H1 (cell line): ENCODE measurements around the gene BTRC. TPM values are rescaled to one million over a fixed set of nuclear protein-coding genes. Genes with fewer than 3 reads are reported as not detected.

Experiments
- CTCF ChIA-PET: fragments of 300-600 bp; sonication (Branson Sonifier 250); formaldehyde crosslinking; loops from one replicate; lab custom pipeline; 2021; ENCODE audit not compliant: partially characterized antibody; lab: Charles Lee
- POLR2A ChIA-PET: fragments of 300-600 bp; sonication (Branson Sonifier 250); formaldehyde crosslinking; loops from one replicate; lab custom pipeline; 2021; ENCODE audit warnings: inconsistent platforms; ENCODE audit not compliant: partially characterized antibody; lab: Charles Lee
- DNase-seq, 2 experiments: peaks; one replicate each; pipeline versions ENCODE4 v3.0.0 to v3.0.0-alpha.2; 2010 to 2022; ENCODE audit warnings: low spot score in 2 of 2, low read depth in 1 of 2, mixed read lengths in 1 of 2
- FAIRE-seq: peaks from 2 replicates; lab custom pipeline; 2011; peaks lifted over from hg19 to GRCh38; lab: Jason Lieb, UNC
- H2AFZ ChIP-seq: 2 replicates; pipeline ENCODE4 v1.8.1; 2012; ENCODE audit warnings: low read length, inconsistent platforms
- H2AK5ac ChIP-seq: 2 replicates; pipeline ENCODE4 v1.6.1; 2013; ENCODE audit warnings: low read depth, low read length
- H2BK120ac ChIP-seq: replicated peaks from 2 replicates; pipeline ENCODE3; 2013; ENCODE audit warnings: low read depth, low read length, inconsistent platforms
- H2BK12ac ChIP-seq: 2 replicates; pipeline ENCODE4 v1.6.1; 2013; ENCODE audit warnings: low read depth, low read length
- H2BK15ac ChIP-seq: 2 replicates; pipeline ENCODE4 v1.6.1; 2013; ENCODE audit warnings: low read length
- H2BK20ac ChIP-seq: 2 replicates; pipeline ENCODE4 v1.6.1; 2013; ENCODE audit warnings: low read length
- H2BK5ac ChIP-seq: 2 replicates; pipeline ENCODE4 v1.6.1; 2013; ENCODE audit warnings: low read depth, low read length
- H3K14ac ChIP-seq: 2 replicates; pipeline ENCODE4 v1.6.1; 2013; ENCODE audit warnings: inconsistent platforms; ENCODE audit not compliant: insufficient read length
- H3K18ac ChIP-seq: 2 replicates; pipeline ENCODE4 v1.6.1; 2013; ENCODE audit warnings: low read length; ENCODE audit errors: extremely low read depth
- H3K23ac ChIP-seq: 2 replicates; pipeline ENCODE4 v1.6.1; 2013; ENCODE audit warnings: inconsistent platforms; ENCODE audit not compliant: insufficient read length
- H3K23me2 ChIP-seq: 2 replicates; pipeline ENCODE4 v1.6.1; 2013; ENCODE audit warnings: low read depth, low read length
- H3K27ac ChIP-seq: 2 replicates; pipeline ENCODE4 v1.6.1; 2011; ENCODE audit warnings: low read depth, low read length, inconsistent platforms
- H3K27me3 ChIP-seq, 4 experiments: replicated peaks in 1 of 4; 1 replicate in 1 of 4; 2 replicates in 3 of 4; pipeline versions ENCODE4 v1.6.1 to v1.8.1; 2011 to 2013; ENCODE audit warnings: low read length in 3 of 4, mild to moderate bottlenecking in 3 of 4, inconsistent platforms in 2 of 4, mixed read lengths in 2 of 4, moderate library complexity in 1 of 4; ENCODE audit not compliant: control insufficient read depth in 3 of 4, insufficient read depth in 3 of 4; ENCODE audit errors: extremely low read depth in 1 of 4
- H3K36me3 ChIP-seq, 4 experiments: 2 replicates each; pipeline versions ENCODE4 v1.6.1 to v1.8.1; 2011 to 2013; ENCODE audit warnings: mild to moderate bottlenecking in 4 of 4, low read length in 3 of 4, moderate library complexity in 2 of 4, control low read depth in 1 of 4, inconsistent platforms in 1 of 4; ENCODE audit not compliant: insufficient read depth in 4 of 4, control insufficient read depth in 2 of 4
- H3K4ac ChIP-seq: replicated peaks from 2 replicates; pipeline ENCODE3; 2013; ENCODE audit warnings: low read length, low read depth, mixed read lengths, inconsistent platforms; ENCODE audit not compliant: insufficient read length
- H3K4me1 ChIP-seq, 4 experiments: replicated peaks in 1 of 4; 1 replicate in 1 of 4; 2 replicates in 3 of 4; pipeline versions ENCODE4 v1.6.1 to v1.8.1; 2011 to 2013; ENCODE audit warnings: low read length in 3 of 4, inconsistent platforms in 2 of 4, mixed read lengths in 1 of 4; ENCODE audit not compliant: insufficient read depth in 4 of 4, control insufficient read depth in 3 of 4
- H3K4me2 ChIP-seq, 2 experiments: 2 replicates each; pipeline versions ENCODE4 v1.6.1 to v1.8.1; 2011 to 2013; ENCODE audit warnings: low read depth in 2 of 2, low read length in 2 of 2, control low read depth in 1 of 2, inconsistent platforms in 1 of 2, mild to moderate bottlenecking in 1 of 2; ENCODE audit not compliant: insufficient read depth in 1 of 2
- H3K4me3 ChIP-seq, 4 experiments: fragments of 200-600, 300-600 bp in 1 of 4; sonication (generic), shearing (Covaris generic), sonication (Bioruptor Twin) in 1 of 4; 2 replicates each; pipeline versions ENCODE4 v1.5.1 to v1.8.1; 2011 to 2016; ENCODE audit warnings: low read length in 4 of 4, low read depth in 3 of 4, control low read depth in 2 of 4, inconsistent platforms in 2 of 4, mild to moderate bottlenecking in 2 of 4, mixed read lengths in 1 of 4, moderate library complexity in 1 of 4; ENCODE audit not compliant: insufficient read depth in 2 of 4; ENCODE audit errors: extremely low read depth in 1 of 4
- H3K56ac ChIP-seq: replicated peaks from 2 replicates; pipeline ENCODE3; 2013; ENCODE audit warnings: low read depth, mild to moderate bottlenecking, mixed read lengths, low read length, inconsistent platforms; ENCODE audit not compliant: insufficient read length
- H3K79me1 ChIP-seq: 2 replicates; pipeline ENCODE4 v1.6.1; 2013; ENCODE audit warnings: low read depth, low read length, control low read depth
- H3K79me2 ChIP-seq, 2 experiments: 2 replicates each; pipeline versions ENCODE4 v1.6.1 to v1.8.1; 2012 to 2013; ENCODE audit warnings: low read length in 2 of 2, mild to moderate bottlenecking in 2 of 2, inconsistent platforms in 1 of 2; ENCODE audit not compliant: insufficient read depth in 2 of 2, control insufficient read depth in 1 of 2
- H3K9ac ChIP-seq, 4 experiments: replicated peaks in 1 of 4; 1 replicate in 1 of 4; 2 replicates in 3 of 4; pipeline versions ENCODE4 v1.6.1 to v1.8.1; 2011 to 2013; ENCODE audit warnings: low read depth in 3 of 4, low read length in 3 of 4, control low read depth in 2 of 4, mild to moderate bottlenecking in 2 of 4, moderate library complexity in 2 of 4, inconsistent platforms in 1 of 4; ENCODE audit errors: extremely low read depth in 1 of 4
- H3K9me3 ChIP-seq, 2 experiments: 2 replicates each; pipeline versions ENCODE4 v1.6.1 to v1.8.1; 2012 to 2013; ENCODE audit warnings: mild to moderate bottlenecking in 2 of 2, moderate library complexity in 2 of 2, control low read depth in 1 of 2, inconsistent platforms in 1 of 2, low read depth in 1 of 2, low read length in 1 of 2, mixed read lengths in 1 of 2; ENCODE audit not compliant: insufficient read depth in 2 of 2
- H4K20me1 ChIP-seq, 2 experiments: replicated peaks in 1 of 2; 2 replicates each; pipeline versions ENCODE3 to v1.8.1; 2011 to 2013; ENCODE audit warnings: inconsistent platforms in 2 of 2, low read length in 2 of 2, mild to moderate bottlenecking in 1 of 2; ENCODE audit not compliant: insufficient read depth in 2 of 2, control insufficient read depth in 1 of 2
- H4K5ac ChIP-seq: 2 replicates; pipeline ENCODE4 v1.6.1; 2013; ENCODE audit warnings: low read length, low read depth, mixed read lengths, inconsistent platforms; ENCODE audit not compliant: insufficient read length
- H4K8ac ChIP-seq: 2 replicates; pipeline ENCODE4 v1.8.0; 2013; ENCODE audit warnings: mild to moderate bottlenecking, moderate library complexity, low read length, inconsistent platforms; ENCODE audit not compliant: insufficient read depth; ENCODE audit errors: extremely low read depth
- H4K91ac ChIP-seq: replicated peaks from 2 replicates; pipeline ENCODE3; 2013; ENCODE audit warnings: low read length, mixed read lengths, inconsistent platforms; ENCODE audit not compliant: insufficient read length
- BCL11A ChIP-seq, 2 experiments: IDR thresholded peaks; one replicate each; pipeline ENCODE4 v1.6.1; 2011; ENCODE audit warnings: low read depth in 2 of 2, low read length in 2 of 2, mild to moderate bottlenecking in 2 of 2
- BRCA1 ChIP-seq: IDR thresholded peaks from 2 replicates; pipeline ENCODE4 v1.6.1; 2012; ENCODE audit warnings: low read depth, low read length, improper control_type of control experiment
- CBX5 ChIP-seq: fragments of 300-800, 300-1000 bp; sonication (generic); IDR thresholded peaks from 2 replicates; pipeline ENCODE4 v1.7.1; 2016; ENCODE audit warnings: antibody characterized with exemption, low read length, low read depth
- CTBP2 ChIP-seq: IDR thresholded peaks from 2 replicates; pipeline ENCODE4 v1.7.0; 2011; ENCODE audit warnings: borderline replicate concordance, mild to moderate bottlenecking, moderate library complexity, mixed read lengths, low read length; ENCODE audit not compliant: insufficient read depth, insufficient read length
- CTCF ChIP-seq, 3 experiments: IDR thresholded peaks; 1 replicate in 2 of 3; 2 replicates in 1 of 3; pipeline versions ENCODE4 v1.5.1 to v1.6.1; 2011; ENCODE audit warnings: low read length in 3 of 3, mild to moderate bottlenecking in 3 of 3, inconsistent platforms in 2 of 3, low read depth in 1 of 3, moderate library complexity in 1 of 3; ENCODE audit not compliant: insufficient read depth in 1 of 3; ENCODE audit errors: control extremely low read depth in 1 of 3
- FOSL1 ChIP-seq: IDR thresholded peaks from 2 replicates; pipeline ENCODE4 v1.6.1; 2011; ENCODE audit warnings: mild to moderate bottlenecking, low read depth, low read length, moderate library complexity; ENCODE audit not compliant: insufficient read depth
- RNF2 ChIP-seq: fragments of 200-900, 300-1000 bp; sonication (generic); IDR thresholded peaks from 2 replicates; pipeline ENCODE4 v1.7.1; 2016; ENCODE audit warnings: borderline replicate concordance, low read depth, mild to moderate bottlenecking, antibody characterized with exemption, low read length; ENCODE audit not compliant: poor library complexity, severe bottlenecking; ENCODE audit errors: missing control alignments
- SIX5 ChIP-seq: IDR thresholded peaks from 2 replicates; pipeline ENCODE4 v1.6.1; 2011; ENCODE audit warnings: mild to moderate bottlenecking, low read depth, low read length
- SP2 ChIP-seq: IDR thresholded peaks from 2 replicates; pipeline ENCODE4 v1.6.1; 2012; ENCODE audit warnings: mild to moderate bottlenecking, low read length, inconsistent platforms
- TAF7 ChIP-seq: optimal IDR thresholded peaks from 2 replicates; pipeline ENCODE3; 2011; ENCODE audit warnings: low read depth, mild to moderate bottlenecking, inconsistent platforms, low read length, moderate library complexity, borderline replicate concordance
- WGBS, 2 experiments: shearing (Covaris generic) in 1 of 2; methylation state at CpG; one replicate each; pipeline versions ENCODE4 v1.1.6 to v1.1.7; 2013 to 2015; ENCODE audit warnings: low lambda C conversion rate in 2 of 2, mixed read lengths in 2 of 2, inconsistent platforms in 1 of 2, low coverage in 1 of 2, missing lambda C conversion rate in 1 of 2; ENCODE audit not compliant: insufficient replicate concordance in 2 of 2, insufficient coverage in 1 of 2, insufficient read length in 1 of 2; ENCODE audit errors: extremely low coverage in 1 of 2, missing lambda C conversion rate in 1 of 2; 5-methylcytosine and 5-hydroxymethylcytosine counted together
- polyA plus RNA-seq, 7 experiments: library from polyadenylated mRNA; depleted of rRNA in 3 of 7; stranded (reverse) in 5 of 7; unstranded in 2 of 7; fragments of >200 nt in 5 of 7; fragments of 200-250 nt in 2 of 7; gene quantifications; 1 replicate in 5 of 7; 2 replicates in 1 of 7; 4 replicates in 1 of 7; pipeline versions ENCODE4 v1.2.1 to v1.2.3, GENCODE V29; 2011 to 2013; ENCODE audit warnings: missing spikeins in 2 of 7, mixed read lengths in 2 of 7
- total RNA-seq: library from RNA; stranded (reverse); fragmentation: NEBNext Ultra II Directional; extraction: Animal tissue kit (Norgen Biotek cat#: 25700); gene quantifications from 2 replicates; pipeline ENCODE4 v1.2.1, GENCODE V29; 2021

BTRC gene
- total and polyA plus RNA-seq, 2 of the 8 experiments (the other 6 are each of a cell fraction or from before 2014, with no cell fraction given): 9.9 to 24.7 TPM

- Histone ChIP-seq H3K79me2 (no peaks in the 10 kb centered on the region), H3K9ac (no peak overlapping the region), H3K27me3 (no peaks in the 10 kb centered on the region), H4K20me1 (no peaks in the 10 kb centered on the region), H2BK5ac (no peak overlapping the region), H2AFZ (no peak overlapping the region), H2BK15ac (no peak overlapping the region), H2BK20ac (no peak overlapping the region), H3K27ac (no peak overlapping the region), H4K8ac (no peak overlapping the region), H2AK5ac (no peak overlapping the region), H3K4me1 (no peaks in the 10 kb centered on the region), H3K18ac (no peak overlapping the region), H4K5ac (no peak overlapping the region), H3K36me3 (no peaks in the 10 kb centered on the region), H3K4ac (no peak overlapping the region), H3K23me2 (no peaks in the 10 kb centered on the region), H2BK120ac (no peak overlapping the region), H3K4me3 (no peak overlapping the region), H3K4me2 (no peak overlapping the region), H3K9me3 (no peaks in the 10 kb centered on the region), H3K79me1 (no peaks in the 10 kb centered on the region), H3K23ac (no peak overlapping the region), H3K14ac (no peak overlapping the region), H3K56ac (no peak overlapping the region), H4K91ac (no peak overlapping the region), H2BK12ac (no peak overlapping the region)
- POLR2A ChIA-PET: interaction anchor here (0.6 kb wide), 1 partner anchor 49 kb away, joined by 3 read pairs; no protein-coding TSS in a partner anchor
- WGBS, 2 experiments: 84% methylated on average over 3 of the region's 3 CpGs; no CpG with 5 or more reads in 1 of the 2 experiments
- TF ChIP-seq SP2: no peak
- no peak for TF ChIP-seq SIX5
- no peak for TF ChIP-seq BRCA1
- TF ChIP-seq FOSL1: no peak
- TF ChIP-seq RNF2: no peak
- no peak for TF ChIP-seq TAF7
- TF ChIP-seq CBX5: no peak
- no peak for TF ChIP-seq BCL11A (IDR thresholded peaks at IDR 0.05; ENCODE audit: low read depth in 2 of 2, low read length in 2 of 2)
- TF ChIP-seq CTBP2: no peak
- no peak for TF ChIP-seq CTCF (IDR thresholded peaks at IDR 0.05; ENCODE audit: control extremely low read depth in 1 of 3, insufficient read depth in 1 of 3, low read depth in 1 of 3, low read length in 3 of 3)
- DNase-seq: no peak
- CTCF ChIA-PET: interaction anchor here (0.6 to 2.6 kb wide), 4 partner anchors 9 to 381 kb away, joined by 3 to 28 read pairs (median 4); no protein-coding TSS in a partner anchor
- no peak for FAIRE-seq
Measured at GRCh38 chr10:101476383-101476782, 122.4 kb downstream of the BTRC start.
